ENCODE data around the gene SIRT2. TPM values are rescaled to one million over a fixed set of nuclear protein-coding genes. Genes with fewer than 3 reads are reported as not detected.

The SIRT2 gene
- total and polyA plus RNA-seq, 2 donors from 2014 or later, result 36.0 to 56.9 TPM

DNA sequence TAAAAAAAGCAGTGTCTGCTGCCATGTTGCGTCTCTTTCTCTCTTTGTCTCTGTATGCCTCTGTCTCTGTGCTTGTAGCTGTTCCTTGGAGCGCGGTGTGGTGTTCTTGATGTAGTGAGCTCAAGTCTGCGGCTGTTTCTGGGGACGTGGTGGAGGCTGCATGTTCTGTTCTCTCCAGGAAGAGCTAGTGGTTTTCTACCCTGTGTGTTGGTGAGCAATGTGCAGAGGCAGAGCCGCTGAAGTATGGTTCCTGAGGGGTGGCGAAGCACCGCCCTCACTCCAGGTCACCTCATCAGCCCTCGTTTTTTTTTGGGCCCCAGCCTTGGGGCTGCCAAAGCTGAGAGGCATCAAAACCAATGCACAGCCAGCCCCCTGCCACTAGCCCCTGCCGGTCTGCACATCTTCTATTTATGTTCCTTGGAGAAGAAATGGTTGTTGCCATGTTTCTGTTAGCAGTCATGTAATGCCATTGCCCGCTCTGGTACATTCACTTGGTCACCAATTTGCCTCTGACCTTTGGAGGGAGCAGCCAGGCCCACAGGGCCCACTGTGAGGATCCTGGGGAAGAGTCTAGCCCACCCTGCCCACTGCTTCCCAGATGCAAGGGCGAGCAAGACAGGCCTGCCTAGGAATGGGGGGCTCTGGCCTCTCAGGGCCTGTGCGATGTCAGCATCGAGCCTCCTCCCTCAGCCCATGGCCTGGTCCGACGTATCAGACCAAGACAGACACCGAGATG is 56.8 kb downstream of the SIRT2 start:
- DNase-seq (no peak), FAIRE-seq (no peak)
- no peaks in the 10 kb centered on the region for H3K9me3 ChIP-seq (ENCODE audit: control insufficient read depth in 2 of 3, insufficient read depth in 1 of 3, low read length in 3 of 3)
- TF ChIP-seq, protein P1, sequence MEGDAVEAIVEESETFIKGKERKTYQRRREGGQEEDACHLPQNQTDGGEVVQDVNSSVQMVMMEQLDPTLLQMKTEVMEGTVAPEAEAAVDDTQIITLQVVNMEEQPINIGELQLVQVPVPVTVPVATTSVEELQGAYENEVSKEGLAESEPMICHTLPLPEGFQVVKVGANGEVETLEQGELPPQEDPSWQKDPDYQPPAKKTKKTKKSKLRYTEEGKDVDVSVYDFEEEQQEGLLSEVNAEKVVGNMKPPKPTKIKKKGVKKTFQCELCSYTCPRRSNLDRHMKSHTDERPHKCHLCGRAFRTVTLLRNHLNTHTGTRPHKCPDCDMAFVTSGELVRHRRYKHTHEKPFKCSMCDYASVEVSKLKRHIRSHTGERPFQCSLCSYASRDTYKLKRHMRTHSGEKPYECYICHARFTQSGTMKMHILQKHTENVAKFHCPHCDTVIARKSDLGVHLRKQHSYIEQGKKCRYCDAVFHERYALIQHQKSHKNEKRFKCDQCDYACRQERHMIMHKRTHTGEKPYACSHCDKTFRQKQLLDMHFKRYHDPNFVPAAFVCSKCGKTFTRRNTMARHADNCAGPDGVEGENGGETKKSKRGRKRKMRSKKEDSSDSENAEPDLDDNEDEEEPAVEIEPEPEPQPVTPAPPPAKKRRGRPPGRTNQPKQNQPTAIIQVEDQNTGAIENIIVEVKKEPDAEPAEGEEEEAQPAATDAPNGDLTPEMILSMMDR (IDR thresholded peaks at IDR 0.05; ENCODE audit: borderline replicate concordance, extremely low read depth, insufficient read depth), result no peak
- H3K27me3 ChIP-seq (ENCODE audit: control insufficient read depth, insufficient read depth, low read length), result no peaks in the 10 kb centered on the region
- no peak overlapping the region for H3K27ac ChIP-seq (ENCODE audit: low read depth in 2 of 2, low read length in 2 of 2)
- no peak overlapping the region for H3K4me3 ChIP-seq (ENCODE audit: low read length in 3 of 3)
- H3K36me3 ChIP-seq (ENCODE audit: control insufficient read depth in 2 of 3, insufficient read depth in 3 of 3, low read length in 3 of 3), result peaks cover 36 to 92% (median 83%) of the 10 kb centered on the region in 3 donors
- no peak overlapping the region for H3K9ac ChIP-seq (ENCODE audit: low read length in 3 of 3)
- peaks cover 0 to 10% (median 6%) of the 10 kb centered on the region in 3 donors for H3K4me1 ChIP-seq (ENCODE audit: control insufficient read depth in 2 of 3, insufficient read depth in 2 of 3, low read depth in 1 of 3, low read length in 3 of 3)
- intact Hi-C loops (cut with DNase I), result no loop called here

DNA sequence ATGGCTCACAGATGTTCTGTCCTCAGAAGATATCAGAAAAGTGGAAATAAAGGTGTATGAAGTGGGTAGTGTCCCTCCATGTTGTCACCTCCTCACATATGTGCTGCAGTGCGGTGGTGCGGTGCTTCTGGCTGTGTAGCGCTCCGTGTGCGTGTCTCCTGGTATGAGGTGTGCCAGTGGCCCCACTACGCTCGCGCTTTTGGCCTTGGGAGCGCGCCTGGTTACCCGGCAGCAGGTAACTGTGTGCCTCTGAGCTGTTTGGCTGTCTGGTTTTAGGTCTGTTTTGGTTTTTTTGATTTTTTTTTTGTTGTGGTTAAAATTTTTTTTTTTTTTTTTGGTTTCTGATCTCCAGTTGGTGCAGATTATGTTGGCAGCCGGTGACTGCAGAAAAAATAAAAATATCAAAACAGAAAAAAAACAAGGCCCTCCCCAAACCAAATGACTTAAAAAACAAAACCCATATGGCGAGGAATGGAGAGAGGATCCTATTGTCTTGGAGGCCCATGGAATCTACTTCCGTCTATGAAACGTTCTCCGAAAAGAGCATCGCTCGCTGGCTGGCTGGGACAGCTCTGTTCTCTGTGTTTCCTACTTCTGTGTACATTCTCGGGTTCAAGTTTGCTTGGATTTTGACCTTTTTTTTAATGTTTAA is 57.5 kb downstream of the SIRT2 start:
- H3K9me3 ChIP-seq (ENCODE audit: control insufficient read depth in 2 of 3, insufficient read depth in 1 of 3, low read length in 3 of 3), result no peaks in the 10 kb centered on the region
- H3K27ac ChIP-seq (ENCODE audit: low read depth in 2 of 2, low read length in 2 of 2), result no peak overlapping the region
- TF ChIP-seq, protein P1 (IDR thresholded peaks at IDR 0.05; ENCODE audit: borderline replicate concordance, extremely low read depth, insufficient read depth), result no peak
- FAIRE-seq (no peak), DNase-seq (no peak)
- no peaks in the 10 kb centered on the region for H3K27me3 ChIP-seq (ENCODE audit: control insufficient read depth, insufficient read depth, low read length)
- H3K36me3 ChIP-seq (ENCODE audit: control insufficient read depth in 2 of 3, insufficient read depth in 3 of 3, low read length in 3 of 3), result peaks cover 38 to 92% (median 82%) of the 10 kb centered on the region in 3 donors
- peaks cover 0 to 11% (median 0%) of the 10 kb centered on the region in 3 donors for H3K4me1 ChIP-seq (ENCODE audit: control insufficient read depth in 2 of 3, insufficient read depth in 2 of 3, low read depth in 1 of 3, low read length in 3 of 3)
- no peak overlapping the region for H3K4me3 ChIP-seq (ENCODE audit: low read length in 3 of 3)
- no peak overlapping the region for H3K9ac ChIP-seq (ENCODE audit: low read length in 3 of 3)
- intact Hi-C loops (cut with DNase I), result no loop called here

DNA sequence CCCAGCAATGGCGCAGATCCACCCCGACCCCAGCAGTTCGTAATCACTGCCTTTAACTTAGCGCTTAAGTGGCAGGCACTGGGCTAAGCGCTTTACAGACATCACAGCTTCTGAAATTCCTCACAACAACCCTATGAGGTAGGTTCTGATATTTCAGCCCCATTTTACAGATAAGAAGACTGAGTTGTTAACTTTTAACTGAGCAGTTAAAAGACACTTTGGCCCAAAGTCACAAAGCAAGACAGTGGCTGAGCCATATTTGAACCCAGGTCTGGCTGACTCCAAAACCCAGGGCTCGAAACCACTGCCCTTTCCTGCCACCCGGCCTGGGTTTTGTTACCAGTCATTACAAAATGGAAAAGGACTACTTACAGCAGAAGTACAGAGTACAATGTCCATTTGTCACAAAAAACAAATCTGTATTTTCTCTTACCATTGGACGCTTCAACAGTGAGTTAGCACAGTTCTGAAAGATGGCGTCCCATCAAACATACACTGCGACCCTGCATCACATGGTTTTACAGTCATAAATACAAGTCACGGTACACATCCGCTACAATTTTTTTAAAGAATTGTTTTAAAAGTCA is 58.1 kb downstream of the SIRT2 start:
- no peak overlapping the region for H3K4me3 ChIP-seq (ENCODE audit: low read length in 3 of 3)
- DNase-seq (no peak), FAIRE-seq (no peak)
- H3K36me3 ChIP-seq (ENCODE audit: control insufficient read depth in 2 of 3, insufficient read depth in 3 of 3, low read length in 3 of 3), result peaks cover 38 to 92% (median 82%) of the 10 kb centered on the region in 3 donors
- intact Hi-C loops (cut with DNase I), result no loop called here
- TF ChIP-seq, protein P1 (IDR thresholded peaks at IDR 0.05; ENCODE audit: borderline replicate concordance, extremely low read depth, insufficient read depth), result no peak
- no peaks in the 10 kb centered on the region for H3K9me3 ChIP-seq (ENCODE audit: control insufficient read depth in 2 of 3, insufficient read depth in 1 of 3, low read length in 3 of 3)
- no peak overlapping the region for H3K9ac ChIP-seq (ENCODE audit: low read length in 3 of 3)
- H3K4me1 ChIP-seq (ENCODE audit: control insufficient read depth in 2 of 3, insufficient read depth in 2 of 3, low read depth in 1 of 3, low read length in 3 of 3), result peaks cover 0 to 15% (median 0%) of the 10 kb centered on the region in 3 donors
- no peak overlapping the region for H3K27ac ChIP-seq (ENCODE audit: low read depth in 2 of 2, low read length in 2 of 2)
- no peaks in the 10 kb centered on the region for H3K27me3 ChIP-seq (ENCODE audit: control insufficient read depth, insufficient read depth, low read length)

All from kidney (tissue), 14 donors.